Nucleus accumbens (tissue), 56 donors: ENCODE data around the gene ZNF200.

ENCODE experiments used
- DNase-seq, 56 donors: peaks; one replicate each; lab custom pipeline; 2025; lab: John Stamatoyannopoulos, UW

ZNF200 gene

DNA sequence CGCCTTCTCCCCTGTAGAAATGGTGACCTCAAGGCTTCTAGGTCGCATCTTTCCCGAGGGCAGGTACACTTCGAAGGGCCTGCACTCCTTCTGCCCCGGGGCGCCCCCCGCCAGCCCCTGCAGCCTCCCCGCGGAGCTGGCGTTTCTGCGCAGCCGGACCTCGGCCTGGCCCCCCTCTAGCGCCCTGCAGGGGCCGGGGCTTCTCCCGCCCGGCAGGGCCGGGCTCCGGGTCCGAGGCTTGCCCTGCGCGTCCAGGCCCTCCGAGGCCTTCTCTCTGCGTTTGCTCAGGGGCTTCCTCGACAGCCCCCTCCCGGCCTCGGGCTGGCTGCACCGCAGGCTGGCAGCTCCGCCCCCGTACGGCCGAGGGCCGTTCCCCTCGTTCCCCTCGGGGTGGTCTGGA is 19.4 kb upstream of the ZNF200 start:
- DNase-seq = no peak

GRCh38 chr16:3252967-3253366 is 18.0 kb upstream of the ZNF200 start:
- no peak for DNase-seq

GRCh38 chr16:3249451-3249850 is 14.5 kb upstream of the ZNF200 start:
- no peak for DNase-seq

GRCh38 chr16:3249020-3249419 is 14.1 kb upstream of the ZNF200 start:
- no peak for DNase-seq

- no peak for DNase-seq
Observed at GRCh38 chr16:3248596-3248995, 13.6 kb upstream of the ZNF200 start.

- DNase-seq = no peak
Observed at GRCh38 chr16:3246876-3247275, 11.9 kb upstream of the ZNF200 start.

DNA sequence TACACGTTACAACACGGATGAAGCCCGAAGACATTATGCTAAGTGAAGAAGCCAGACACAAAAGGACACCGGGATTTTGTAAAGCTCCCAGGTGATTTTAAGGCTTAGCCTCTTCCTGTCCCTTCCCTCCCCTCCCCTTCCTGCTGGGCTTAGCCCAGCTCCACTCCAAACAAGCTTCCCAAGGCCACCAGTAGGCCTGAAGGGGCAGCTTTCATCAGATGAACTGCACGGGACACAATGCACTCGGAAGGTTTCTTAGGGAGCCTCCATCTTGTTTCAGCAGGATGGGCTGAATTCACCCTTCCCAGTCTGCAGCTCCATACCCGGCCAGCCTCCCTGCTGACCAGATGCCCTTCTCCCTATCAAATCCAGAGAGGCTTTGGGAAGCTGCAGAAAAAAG is 11.0 kb upstream of the ZNF200 start:
- DNase-seq = no peak

DNA sequence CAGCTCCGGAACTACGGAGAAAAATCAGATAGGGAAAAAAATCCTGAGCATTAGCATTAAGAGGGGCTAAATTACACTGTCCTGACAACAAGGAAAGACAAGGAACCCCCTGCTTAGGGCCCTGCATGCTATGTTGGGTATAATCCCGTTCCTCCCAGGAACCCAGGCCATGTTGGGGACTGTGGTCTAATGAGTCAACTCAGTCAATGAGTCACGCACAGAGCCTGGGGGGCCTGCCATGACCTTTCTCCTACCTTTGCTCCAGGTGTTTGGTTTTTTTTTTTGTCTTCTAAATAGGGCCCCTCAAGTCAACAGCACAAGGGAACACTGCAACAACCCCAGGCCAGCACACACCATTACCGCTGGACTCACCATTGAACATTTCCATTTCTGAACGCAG is 8.9 kb upstream of the ZNF200 start:
- DNase-seq = no peak

DNA sequence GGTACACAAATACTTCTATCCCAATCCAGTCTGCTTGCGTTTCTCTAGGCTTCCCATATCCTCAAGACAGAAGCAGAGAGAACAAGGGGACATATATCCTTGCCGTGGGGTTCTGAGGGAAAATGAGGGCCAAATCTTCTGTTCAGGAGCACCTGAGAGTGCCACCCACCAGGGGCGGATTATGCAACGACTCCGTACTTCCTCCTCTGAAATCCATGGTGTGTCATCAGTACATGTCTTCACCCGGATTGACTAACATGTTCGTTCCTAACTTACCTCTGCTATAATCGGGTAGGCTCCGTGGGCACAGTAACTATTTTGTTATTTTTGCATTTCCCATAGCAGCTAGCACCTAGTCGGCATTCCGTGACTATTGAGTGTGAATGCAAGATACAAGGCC is 7.8 kb upstream of the ZNF200 start:
- peak in 4 of 56 donors; percentile 2 to 26 (median 12) for DNase-seq

- DNase-seq = no peak
Observed at GRCh38 chr16:3241761-3242160, 6.8 kb upstream of the ZNF200 start.

DNA sequence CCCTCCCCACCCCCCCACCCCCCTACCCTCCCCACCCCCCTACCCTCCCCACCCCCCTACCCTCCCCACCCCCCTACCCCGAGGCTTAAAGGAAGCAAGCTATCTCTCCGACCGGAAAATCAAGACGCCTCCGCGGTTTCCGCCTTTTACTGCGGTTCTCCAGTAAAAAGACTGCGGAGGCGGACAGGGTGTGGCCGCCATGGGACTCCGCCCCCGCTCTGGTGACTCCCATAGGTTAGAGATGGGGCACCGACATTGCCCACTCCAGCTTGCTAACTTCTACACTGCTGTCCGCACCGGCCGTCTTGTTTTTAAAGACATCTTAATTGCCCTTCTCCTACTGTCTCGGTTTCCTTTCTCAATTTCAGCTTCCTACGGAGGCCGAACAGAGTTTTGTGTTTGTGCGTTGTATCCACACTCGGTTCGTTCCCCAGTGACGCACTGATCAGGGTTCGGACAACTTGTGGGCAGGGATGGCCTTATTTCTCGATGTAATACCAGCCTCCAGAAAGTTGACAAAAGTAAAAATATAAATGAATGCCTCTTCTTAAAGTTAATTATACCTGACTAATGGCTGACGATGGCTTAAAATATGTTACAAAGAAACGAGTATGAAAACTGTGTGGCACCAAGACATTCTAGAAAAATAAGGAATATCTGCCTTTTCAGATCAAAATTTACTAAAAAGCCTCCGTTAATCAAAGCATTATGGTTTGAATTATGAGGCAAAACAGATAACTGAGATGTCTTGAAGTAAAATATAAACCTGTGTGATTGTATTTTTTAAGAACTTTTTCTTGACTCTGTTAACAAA is 1.1 kb upstream of the ZNF200 start:
- peak in 1 of 56 donors; percentile 21 for DNase-seq

GRCh38 chr16:3234543-3234856 is 458 bp downstream of the ZNF200 start:
- DNase-seq = no peak

- DNase-seq = no peak
Observed at GRCh38 chr16:3223913-3224515, 10.9 kb downstream of the ZNF200 start.

DNA sequence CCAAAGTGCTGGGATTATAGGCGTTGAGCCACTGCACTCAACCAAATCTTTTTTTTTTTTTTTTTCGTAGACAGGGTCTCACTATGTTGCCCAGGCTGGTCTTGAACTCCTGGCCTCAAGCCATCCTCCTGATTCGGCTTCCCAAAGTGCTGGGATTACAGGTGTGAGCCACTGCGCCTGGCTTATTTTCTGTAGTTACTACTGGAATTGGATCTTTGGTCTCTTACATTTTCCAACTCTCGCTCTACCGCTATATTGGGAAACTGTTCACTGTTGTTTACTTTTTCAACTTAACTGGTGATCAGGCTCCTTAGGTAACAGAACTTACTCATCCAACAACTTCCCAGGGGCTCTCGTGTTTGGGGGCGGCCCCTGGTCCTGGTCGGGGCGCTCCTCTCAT is 14.1 kb downstream of the ZNF200 start:
- no peak for DNase-seq

- DNase-seq = no peak
Observed at GRCh38 chr16:3216263-3216640, 18.7 kb downstream of the ZNF200 start.

GRCh38 chr16:3215601-3216262 is 19.2 kb downstream of the ZNF200 start:
- DNase-seq = no peak

DNA sequence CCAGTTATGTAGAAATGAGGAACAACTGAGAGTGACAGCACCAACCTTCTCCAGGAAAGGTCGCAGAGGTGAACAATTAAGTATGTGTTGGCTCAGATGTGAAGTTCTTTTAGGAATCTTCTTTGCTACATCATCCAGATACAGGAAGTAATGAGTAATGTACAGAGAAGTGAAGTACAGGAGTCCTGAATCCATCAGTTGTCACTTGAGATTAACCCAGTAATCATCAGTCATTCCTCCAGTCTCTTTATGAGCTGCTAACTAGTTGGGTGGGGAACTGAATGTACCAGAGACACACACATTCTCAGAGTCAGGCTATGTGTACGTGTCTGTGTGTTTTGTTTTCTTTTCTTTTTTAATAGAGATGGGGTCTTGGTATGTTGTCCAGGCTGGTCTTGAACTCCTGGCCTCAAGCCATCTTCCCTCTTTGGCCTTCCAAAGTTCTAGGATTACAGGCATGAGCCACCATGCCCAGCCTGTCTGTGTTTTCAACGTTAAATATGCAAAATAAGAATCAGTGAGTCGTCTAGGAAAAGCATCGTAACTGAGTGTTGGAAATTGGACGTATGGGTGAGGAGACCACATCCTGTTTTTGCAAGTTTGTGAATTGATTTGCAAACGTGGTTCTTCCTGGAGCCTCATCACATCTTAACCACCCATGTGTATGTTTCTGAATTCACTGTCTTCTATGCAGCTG is 19.9 kb downstream of the ZNF200 start:
- DNase-seq = no peak

- DNase-seq = no peak
Observed at GRCh38 chr16:3212567-3212966, 22.4 kb downstream of the ZNF200 start.

DNA sequence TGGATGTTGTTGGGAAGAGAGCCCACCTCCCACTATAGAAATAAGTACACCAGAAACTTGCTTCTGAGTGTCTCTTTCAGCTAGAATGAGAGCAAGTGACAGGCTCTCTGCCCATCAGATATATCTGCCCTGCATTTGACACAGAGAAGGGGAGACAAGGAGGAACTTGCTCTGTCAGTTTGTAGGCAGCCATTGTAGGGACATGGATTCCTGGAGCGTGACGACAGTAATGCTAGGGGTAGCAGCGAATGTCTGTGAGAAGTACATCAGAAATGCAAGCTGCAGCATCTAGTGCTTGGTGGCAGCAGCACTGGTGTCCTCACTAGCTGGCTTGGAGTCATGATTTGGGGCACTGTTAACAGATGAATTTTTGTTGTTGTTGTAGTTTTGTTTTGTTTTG is 23.0 kb downstream of the ZNF200 start:
- no peak for DNase-seq

DNA sequence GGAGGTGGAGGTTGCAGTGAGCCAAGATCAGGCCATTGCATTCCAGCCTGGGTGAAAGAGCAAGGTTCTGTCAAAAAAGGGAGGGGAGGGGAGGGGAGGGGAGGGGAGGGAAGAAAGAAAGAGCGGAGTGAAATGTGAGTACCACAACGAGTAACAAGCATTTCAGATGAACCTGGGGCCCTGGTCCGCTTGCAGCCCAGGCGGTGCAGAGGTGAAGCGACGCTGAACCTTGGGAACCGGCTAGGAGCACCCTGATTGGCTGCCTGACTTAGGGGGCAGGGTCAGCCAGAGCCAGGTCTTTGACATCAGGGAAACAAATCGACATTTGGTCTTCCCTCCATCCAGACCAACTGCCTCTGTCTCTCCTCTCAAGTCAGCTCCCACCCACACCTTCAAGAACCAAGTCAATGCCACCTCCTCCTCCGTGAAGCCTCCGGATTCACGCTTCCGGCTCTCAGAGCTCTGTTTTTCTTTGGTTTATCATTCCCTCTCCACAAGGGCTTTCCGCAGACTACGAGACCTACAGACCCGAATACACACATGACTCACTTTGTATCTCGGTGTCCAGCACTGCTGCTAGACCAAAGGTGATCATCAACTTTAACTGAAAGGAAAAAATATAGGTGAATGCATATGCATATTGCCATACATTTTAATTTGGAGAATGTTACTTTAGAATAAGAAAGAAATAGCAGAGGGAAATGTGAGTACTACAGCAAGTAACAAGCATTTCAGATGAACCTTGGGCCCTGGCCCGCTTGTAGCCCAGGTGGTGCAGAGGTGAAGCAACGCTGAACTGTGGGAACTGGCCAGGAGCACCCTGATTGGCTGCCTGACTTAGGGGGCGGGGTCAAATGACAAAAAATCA is 27.6 kb downstream of the ZNF200 start:
- no peak for DNase-seq
